HFF-Myc (cell line): ENCODE data around the gene BUD23.
A peak's percentile ranks its signal among the peaks of the same experiment; 100 is the strongest.

Experiments used
- DNase-seq: peaks from one replicate; pipeline ENCODE4 v3.0.0-alpha.2; 2011; ENCODE audit warnings: low read depth; ENCODE audit errors: extremely low read depth
- H3K4me3 ChIP-seq: replicated peaks from 2 replicates; pipeline ENCODE4 v1.5.1; 2011; ENCODE audit warnings: low read depth, mild to moderate bottlenecking, control low read depth, low read length
- TF ChIP-seq, protein P1 (sequence below): IDR thresholded peaks from 2 replicates; pipeline ENCODE4 v1.5.1; 2012; ENCODE audit warnings: mild to moderate bottlenecking, low read depth, low read length, control low read depth; ENCODE audit errors: missing control alignments

Gene BUD23

DNA sequence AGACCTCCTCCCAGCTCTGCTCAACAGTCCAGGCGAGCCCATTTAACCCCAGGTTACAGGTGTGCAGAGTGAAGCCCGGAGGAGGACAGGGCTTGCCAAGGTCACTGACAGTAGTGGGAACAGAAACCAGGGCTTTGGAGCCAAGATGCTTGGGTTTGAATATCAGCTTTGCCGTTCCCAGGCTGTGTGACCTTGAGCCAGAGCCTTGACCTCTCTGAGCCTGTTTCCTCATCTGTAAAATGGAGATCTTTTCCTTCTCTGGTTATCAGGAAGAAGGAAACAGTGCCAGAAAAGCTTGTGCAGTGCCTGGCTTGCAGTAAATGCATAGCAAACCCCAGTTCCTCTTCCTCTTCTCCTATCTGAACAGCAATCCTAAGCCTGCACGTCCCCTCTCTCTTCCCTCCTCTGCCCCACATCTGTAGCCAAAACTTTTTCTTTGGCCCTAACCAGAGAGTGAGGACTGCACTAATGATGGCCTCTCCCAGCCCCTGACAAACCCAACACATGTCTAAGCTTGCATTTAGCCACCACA lies 37.7 kb upstream of the BUD23 start:
- TF ChIP-seq, protein P1, sequence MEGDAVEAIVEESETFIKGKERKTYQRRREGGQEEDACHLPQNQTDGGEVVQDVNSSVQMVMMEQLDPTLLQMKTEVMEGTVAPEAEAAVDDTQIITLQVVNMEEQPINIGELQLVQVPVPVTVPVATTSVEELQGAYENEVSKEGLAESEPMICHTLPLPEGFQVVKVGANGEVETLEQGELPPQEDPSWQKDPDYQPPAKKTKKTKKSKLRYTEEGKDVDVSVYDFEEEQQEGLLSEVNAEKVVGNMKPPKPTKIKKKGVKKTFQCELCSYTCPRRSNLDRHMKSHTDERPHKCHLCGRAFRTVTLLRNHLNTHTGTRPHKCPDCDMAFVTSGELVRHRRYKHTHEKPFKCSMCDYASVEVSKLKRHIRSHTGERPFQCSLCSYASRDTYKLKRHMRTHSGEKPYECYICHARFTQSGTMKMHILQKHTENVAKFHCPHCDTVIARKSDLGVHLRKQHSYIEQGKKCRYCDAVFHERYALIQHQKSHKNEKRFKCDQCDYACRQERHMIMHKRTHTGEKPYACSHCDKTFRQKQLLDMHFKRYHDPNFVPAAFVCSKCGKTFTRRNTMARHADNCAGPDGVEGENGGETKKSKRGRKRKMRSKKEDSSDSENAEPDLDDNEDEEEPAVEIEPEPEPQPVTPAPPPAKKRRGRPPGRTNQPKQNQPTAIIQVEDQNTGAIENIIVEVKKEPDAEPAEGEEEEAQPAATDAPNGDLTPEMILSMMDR, result no peak
- no peak for DNase-seq
- H3K4me3 ChIP-seq, result no peak overlapping the region

DNA sequence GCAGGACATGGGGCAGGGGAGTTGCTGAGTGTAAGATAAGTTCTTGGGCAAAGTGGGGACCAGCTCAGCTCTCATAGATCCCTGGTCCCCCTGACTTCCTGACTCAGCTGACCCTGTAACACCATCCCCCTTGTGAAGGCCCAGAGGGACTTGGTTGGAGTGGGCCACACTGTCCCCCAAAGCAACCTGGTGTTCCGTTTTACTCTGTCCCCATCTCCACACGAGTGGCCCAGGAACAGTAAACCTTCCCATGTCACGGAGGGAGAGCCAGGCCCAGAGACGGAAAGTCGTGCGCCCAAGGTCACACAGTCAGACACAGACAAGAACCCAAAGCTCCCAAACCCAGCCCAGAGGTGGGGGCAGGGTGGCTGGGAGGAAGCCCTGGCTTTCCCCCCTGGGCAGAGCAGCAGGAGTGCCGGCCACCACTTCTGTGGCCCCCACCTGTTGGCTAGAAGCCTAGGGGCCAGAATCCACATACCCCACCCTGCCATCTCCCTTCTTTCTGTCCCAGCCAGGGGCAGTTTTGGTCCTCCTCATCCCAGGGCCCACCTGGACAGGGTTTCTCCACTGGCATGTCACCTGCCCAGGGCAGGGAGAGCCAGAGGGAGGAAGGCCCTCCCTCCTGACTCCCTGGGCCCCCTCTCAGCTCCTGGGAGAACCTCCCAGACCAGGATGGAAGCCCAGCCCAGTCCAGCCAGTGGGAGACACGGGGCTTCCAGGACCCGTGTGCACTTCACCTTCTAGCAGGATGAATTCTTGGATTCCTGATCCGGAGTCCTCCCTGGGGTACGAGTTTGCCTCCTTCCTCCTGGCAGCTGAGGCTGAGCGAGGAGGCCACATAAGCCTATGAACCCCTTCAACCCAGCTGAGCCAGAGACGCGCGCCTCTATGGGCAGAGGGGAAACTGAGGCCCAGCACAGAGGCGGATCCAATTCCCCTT lies 36.3 kb upstream of the BUD23 start:
- TF ChIP-seq, protein P1, result no peak
- H3K4me3 ChIP-seq, result no peak overlapping the region
- DNase-seq, result no peak

DNA sequence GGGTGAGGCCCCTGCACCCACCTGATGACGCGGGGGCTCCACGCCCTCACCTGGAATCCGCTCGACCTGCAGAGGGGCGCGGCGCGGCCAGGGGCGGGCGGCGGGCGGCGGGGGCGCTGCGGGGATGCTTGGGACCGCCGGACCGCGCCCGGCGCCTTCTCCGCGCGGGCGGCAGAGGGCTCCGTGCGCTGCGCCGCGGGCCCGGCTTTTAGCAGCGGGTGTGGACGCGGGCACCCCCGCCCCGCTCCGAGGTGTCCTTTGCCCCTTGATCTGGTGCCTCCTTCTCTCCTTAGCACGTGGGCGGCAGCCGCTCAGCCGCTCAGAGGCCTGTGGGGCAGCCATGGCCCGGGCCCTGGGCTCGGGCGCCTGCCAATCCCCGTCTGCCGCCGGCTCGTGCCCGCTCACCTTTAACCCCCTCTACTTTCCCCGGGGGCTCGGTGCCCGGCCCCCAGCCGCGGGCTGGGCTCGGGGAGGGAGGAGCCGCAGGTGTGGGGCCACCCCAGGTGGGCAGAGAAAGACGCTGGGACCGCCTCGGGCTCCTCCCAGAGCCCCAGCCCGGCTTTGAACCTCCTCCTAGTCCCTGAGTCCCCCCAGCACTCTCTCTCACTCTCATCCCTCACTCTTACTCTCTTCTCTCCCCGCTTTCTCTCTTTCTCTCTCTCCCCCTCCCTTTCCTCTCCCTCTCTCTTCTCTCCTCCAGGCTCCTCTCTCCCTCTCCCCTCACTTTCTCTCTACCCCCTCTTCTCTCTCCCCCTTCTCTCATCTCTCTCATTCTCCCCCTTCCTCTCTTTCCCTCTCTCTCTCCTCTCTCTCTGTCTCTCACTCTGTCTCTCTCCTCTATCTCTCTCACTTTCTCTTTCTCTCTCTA lies 35.4 kb upstream of the BUD23 start:
- TF ChIP-seq, protein P1, result no peak
- peak overlapping the region; percentile 24 for H3K4me3 ChIP-seq

DNA sequence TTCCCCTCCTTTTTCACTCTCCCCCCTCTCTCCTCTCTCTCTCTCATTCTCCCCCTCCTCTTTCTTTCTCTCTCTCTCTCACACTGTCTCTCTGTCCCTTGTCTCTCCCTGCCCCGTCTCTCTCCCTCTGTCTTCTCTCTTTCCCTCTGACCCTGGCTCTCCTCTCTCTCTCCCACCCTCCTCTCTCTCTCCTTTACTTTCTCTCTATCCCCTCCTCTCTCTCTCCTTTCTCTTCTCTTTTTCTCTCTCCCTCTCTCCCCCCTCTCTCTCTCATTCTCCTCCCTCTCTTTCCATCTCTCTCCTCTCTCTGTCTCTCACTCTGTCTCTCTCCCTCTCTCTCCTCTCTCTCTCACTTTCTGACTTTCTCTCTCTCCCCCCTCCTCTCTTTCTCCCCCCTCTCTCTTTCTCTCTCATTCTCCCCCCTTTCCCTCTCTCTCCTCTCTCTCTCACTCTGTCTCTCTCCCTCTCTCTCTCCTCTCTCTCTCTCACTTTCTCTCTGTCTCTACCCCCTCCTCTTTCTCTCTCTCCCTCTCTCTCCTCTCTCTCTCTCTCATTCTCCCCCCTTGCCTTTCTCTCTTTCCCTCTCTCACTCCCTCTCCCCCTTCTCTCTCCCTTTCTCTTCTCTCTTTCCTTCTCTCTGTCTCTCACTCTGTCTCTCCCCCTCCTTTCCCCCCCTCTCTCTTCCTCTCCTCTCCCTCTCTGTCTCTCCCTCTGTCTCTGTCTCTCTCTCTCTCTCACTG lies 34.6 kb upstream of the BUD23 start:
- H3K4me3 ChIP-seq, result no peak overlapping the region
- no peak for DNase-seq
- TF ChIP-seq, protein P1, result no peak

More for the DNA sequence above, 35.4 kb upstream of the BUD23 start:
- DNase-seq, result no peak

DNA sequence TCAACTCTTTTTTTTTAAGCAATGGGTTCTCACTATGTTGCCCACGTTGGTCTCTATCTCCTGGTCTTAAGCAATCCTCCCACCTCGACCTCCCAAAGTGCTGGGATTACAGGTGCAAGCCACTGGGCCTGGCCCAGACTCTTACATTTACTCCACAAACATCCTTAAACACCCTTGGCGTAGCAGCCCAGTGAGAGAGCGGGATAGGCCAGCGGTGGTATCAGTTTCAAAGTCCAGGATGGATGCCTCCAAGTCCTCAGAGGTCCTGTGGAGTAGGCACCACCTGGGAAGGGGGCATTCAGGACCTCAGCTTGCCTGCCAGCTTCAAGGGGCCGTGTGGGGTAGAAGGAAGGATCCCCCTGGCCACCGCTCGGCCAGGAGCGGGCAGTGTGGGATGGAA lies 33.8 kb upstream of the BUD23 start:
- DNase-seq, result no peak
- TF ChIP-seq, protein P1, result no peak
- no peak overlapping the region for H3K4me3 ChIP-seq

DNA sequence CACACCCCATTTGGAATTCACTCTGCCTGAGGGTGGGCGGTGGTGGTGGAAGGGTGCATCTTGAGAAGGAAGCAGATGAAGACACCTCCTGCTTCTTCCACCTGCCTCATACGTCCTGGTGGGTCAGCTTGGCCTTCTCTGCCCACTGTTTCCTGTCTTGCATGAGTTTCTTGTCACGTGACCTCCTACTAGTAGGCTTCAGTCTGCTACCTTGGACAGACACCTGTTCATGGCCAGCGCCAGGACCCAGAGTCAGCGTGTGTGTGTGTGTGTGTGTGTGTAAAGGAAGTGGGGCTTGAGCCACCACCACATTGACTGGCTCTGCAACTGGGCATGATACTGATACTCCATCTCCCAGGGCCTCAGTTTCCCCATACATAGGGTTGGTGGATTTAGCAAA lies 32.9 kb upstream of the BUD23 start:
- TF ChIP-seq, protein P1, result no peak
- H3K4me3 ChIP-seq, result no peak overlapping the region
- DNase-seq, result no peak
